GM20000 (cell line): ENCODE results near the gene B4GALNT4.
"Not testable (repeated sequence)": the region's sequence is repeated elsewhere in the genome, so short reads cannot be mapped to it uniquely, and the experiment has no call there.

ENCODE experiments used
- DNase-seq: peaks from one replicate; pipeline ENCODE4 v3.0.0; 2012; ENCODE audit warnings: low spot score
- CTCF ChIP-seq: IDR thresholded peaks from 2 replicates; pipeline ENCODE4 v1.5.1; 2012; ENCODE audit warnings: mild to moderate bottlenecking, control low read depth; ENCODE audit errors: extremely low read depth, missing control alignments

The B4GALNT4 gene, protein sequence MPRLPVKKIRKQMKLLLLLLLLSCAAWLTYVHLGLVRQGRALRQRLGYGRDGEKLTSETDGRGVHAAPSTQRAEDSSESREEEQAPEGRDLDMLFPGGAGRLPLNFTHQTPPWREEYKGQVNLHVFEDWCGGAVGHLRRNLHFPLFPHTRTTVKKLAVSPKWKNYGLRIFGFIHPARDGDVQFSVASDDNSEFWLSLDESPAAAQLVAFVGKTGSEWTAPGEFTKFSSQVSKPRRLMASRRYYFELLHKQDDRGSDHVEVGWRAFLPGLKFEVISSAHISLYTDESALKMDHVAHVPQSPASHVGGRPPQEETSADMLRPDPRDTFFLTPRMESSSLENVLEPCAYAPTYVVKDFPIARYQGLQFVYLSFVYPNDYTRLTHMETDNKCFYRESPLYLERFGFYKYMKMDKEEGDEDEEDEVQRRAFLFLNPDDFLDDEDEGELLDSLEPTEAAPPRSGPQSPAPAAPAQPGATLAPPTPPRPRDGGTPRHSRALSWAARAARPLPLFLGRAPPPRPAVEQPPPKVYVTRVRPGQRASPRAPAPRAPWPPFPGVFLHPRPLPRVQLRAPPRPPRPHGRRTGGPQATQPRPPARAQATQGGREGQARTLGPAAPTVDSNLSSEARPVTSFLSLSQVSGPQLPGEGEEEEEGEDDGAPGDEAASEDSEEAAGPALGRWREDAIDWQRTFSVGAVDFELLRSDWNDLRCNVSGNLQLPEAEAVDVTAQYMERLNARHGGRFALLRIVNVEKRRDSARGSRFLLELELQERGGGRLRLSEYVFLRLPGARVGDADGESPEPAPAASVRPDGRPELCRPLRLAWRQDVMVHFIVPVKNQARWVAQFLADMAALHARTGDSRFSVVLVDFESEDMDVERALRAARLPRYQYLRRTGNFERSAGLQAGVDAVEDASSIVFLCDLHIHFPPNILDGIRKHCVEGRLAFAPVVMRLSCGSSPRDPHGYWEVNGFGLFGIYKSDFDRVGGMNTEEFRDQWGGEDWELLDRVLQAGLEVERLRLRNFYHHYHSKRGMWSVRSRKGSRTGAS

DNA sequence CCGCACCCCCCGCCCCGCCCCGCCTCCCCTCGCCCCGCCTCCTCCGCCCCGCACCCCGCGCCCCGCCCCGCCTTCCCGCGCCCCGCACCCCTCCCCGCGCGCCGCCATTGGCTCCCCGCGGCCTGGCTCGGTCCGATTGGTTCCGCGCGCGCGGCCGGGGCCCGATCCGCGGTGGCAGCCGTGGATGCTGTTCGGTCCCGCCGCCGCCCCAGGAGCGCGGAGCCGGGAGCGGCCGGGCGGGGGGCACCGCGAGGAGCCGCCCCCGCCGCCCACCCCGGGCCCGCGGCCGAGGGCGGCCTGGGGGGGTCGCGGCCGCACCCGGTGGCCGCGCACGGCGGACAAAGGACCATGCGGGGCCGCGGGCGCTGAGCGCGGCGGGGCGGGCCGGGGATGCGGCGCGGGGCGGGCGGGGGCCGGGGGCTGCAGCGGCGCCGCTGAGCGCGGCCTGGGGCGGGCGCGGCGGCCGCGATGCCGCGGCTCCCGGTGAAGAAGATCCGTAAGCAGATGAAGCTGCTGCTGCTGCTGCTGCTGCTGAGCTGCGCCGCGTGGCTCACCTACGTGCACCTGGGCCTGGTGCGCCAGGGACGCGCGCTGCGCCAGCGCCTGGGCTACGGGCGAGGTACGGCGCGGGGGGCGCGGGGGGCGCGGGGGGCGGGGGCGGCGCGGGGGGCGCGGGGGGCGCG is at the start of gene B4GALNT4:
Gene B4GALNT4 (plus strand): TSS at position 164 of the 683 bp plus-strand sequence. CDS start 305 bp downstream, at position 469.
- no peak for DNase-seq
- no peak for TF ChIP-seq CTCF

- not testable (repeated sequence) for DNase-seq
Measured at GRCh38 chr11:319888-320273, 49.4 kb upstream of the B4GALNT4 start.

DNA sequence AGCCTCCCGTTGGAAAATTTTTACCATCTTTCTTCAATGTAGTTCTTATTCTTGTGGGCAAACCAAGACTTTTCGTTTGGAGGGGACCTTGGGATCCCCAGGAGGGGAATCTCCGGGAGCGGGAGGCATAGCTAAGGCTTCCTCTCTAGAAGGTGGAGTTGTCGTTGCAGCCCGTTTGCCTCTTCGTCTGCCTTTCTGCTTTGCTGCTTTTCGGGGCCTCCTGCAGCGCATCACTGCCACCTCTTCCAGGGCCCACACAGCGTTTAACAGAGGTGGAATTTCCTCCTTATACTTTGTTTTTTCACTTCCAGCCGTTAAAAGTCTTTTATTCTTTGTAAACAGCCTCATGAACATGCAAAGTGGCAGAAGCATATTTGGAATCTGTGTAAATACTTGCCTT is 45.1 kb upstream of the B4GALNT4 start:
- TF ChIP-seq CTCF: no peak
- DNase-seq: no peak

DNA sequence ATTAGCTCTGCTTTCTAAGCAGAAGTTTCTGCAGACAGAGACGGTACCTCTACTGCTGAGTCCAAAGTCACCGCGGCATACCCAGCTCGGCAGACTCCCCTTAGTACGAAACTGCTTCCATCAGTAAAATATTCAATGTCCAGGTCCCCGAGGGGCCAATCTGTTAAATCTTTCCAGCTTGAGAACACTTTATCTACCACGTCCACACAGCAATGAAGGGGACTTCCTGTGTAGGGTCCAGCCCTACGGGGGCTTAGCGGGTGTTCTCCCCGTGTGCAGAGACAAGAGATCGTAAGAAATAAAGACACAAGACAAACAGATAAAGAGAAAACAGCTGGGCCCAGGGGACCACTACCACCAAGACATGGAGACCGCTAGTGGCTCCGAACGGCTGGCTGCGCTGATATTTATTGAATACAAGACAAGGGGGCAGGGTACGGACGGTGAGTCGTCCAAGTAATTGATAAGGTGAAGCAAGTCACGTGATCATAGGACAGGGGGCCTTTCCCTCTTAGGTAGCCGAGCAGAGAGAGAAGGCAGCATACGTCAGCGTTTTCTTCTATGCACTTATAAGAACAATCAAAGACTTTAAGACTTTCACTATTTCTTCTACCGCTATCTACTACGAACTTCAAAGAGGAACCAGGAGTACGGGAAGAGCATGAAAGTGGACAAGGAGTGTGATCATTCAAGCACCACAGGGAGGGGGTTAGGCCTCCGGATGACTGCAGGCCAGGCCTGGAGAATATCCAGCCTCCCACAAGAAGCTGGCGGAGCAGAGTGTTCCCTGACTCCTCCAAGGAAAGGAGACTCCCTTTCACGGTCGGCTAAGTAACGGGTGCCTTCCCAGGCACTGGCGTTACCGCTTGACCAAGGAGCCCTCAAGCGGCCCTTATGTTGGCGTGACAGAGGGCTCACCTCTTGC is 44.4 kb upstream of the B4GALNT4 start:
- DNase-seq: not testable (repeated sequence)

GRCh38 chr11:325796-326591 is 43.3 kb upstream of the B4GALNT4 start:
- no peak for DNase-seq
- TF ChIP-seq CTCF: no peak

GRCh38 chr11:326592-326841 is 42.8 kb upstream of the B4GALNT4 start:
- TF ChIP-seq CTCF: no peak
- DNase-seq: no peak

DNA sequence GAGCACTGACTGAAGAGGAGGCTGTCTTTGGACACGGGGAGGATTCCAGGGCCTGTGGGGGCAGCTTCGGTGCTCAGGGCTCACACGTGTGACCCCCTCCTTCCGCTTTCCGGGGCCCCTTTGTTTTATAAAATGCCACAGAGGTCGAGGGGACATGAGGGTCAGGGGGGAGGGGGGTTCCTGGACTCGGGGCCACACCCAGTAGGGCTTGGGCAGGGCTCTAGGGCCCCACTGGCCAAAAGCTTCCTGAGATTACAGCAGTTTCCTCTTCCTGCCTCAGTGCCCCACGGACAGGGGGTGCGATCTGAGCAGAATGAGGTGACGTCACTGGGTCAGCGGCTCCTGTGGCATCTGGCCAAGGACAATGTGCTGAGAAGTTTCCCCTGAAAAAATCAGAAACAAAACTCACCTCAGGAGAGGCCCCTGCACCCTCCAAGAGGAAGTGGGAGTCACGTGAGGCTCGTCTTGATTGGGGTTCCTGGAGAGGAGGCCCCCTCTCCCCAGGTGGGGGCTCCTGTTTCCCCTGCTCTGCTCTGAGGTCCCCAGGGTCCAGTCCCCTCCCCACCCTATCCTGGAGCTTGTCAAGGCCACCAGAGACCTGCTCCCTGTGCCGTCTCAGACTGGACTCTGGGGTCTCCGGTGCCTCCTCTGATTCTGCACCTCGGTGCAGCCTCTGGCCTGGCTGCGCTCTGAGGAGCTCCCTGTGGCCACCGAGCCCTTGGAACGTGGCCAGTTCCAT is 42.3 kb upstream of the B4GALNT4 start:
- no peak for TF ChIP-seq CTCF
- DNase-seq: peak; percentile 83
